OCI-LY1 (cell line): Measurements from ENCODE around the gene KDM4F.

Experiments
- H2AFZ ChIP-seq: fragments of 200-600 bp; sonication (generic), shearing (Covaris generic); 2 replicates; pipeline ENCODE4 v1.6.0; 2014; ENCODE audit warnings: antibody characterized with exemption, mild to moderate bottlenecking, low read length
- H3F3A ChIP-seq: fragments of 200-600 bp; sonication (generic), shearing (Covaris generic); 2 replicates; pipeline ENCODE4 v1.6.0; 2014; ENCODE audit warnings: mild to moderate bottlenecking, antibody characterized with exemption, low read length, moderate library complexity; ENCODE audit not compliant: insufficient read depth
- H3K27ac ChIP-seq: fragments of 200-600 bp; sonication (generic); 2 replicates; pipeline ENCODE4 v1.5.1; 2014; ENCODE audit warnings: low read length, mixed run types, mild to moderate bottlenecking, low read depth; ENCODE audit not compliant: poor library complexity, severe bottlenecking
- H3K27me3 ChIP-seq: fragments of 200-600 bp; sonication (generic); 2 replicates; pipeline ENCODE4 v1.6.0; 2014; ENCODE audit warnings: antibody characterized with exemption, mild to moderate bottlenecking, low read length, moderate library complexity; ENCODE audit not compliant: insufficient read depth
- H3K36me3 ChIP-seq: fragments of 200-600 bp; sonication (generic); 2 replicates; pipeline ENCODE4 v1.6.1; 2014; ENCODE audit warnings: mild to moderate bottlenecking, antibody characterized with exemption, low read length, moderate library complexity, mixed read lengths; ENCODE audit not compliant: insufficient read depth
- H3K4me1 ChIP-seq: fragments of 200-600 bp; sonication (generic); 2 replicates; pipeline ENCODE4 v1.5.1; 2014; ENCODE audit warnings: mild to moderate bottlenecking, low read length, moderate library complexity; ENCODE audit not compliant: insufficient read depth, severe bottlenecking
- H3K4me2 ChIP-seq: fragments of 200-600 bp; sonication (generic), shearing (Covaris generic); 2 replicates; pipeline ENCODE4 v1.6.1; 2014; ENCODE audit warnings: low read length
- H3K4me3 ChIP-seq: fragments of 200-600 bp; sonication (generic); 2 replicates; pipeline ENCODE4 v1.5.1; 2014; ENCODE audit warnings: low read length, low read depth, mild to moderate bottlenecking, mixed read lengths; ENCODE audit not compliant: poor library complexity, severe bottlenecking
- H3K79me2 ChIP-seq: fragments of 200-600 bp; shearing (Covaris generic); 2 replicates; pipeline ENCODE4 v1.6.1; 2016; ENCODE audit warnings: mixed run types, low read length, mixed read lengths; ENCODE audit not compliant: insufficient read depth
- H3K9ac ChIP-seq: fragments of 200-600 bp; sonication (generic), shearing (Covaris generic); 2 replicates; pipeline ENCODE4 v1.6.1; 2014; ENCODE audit warnings: mild to moderate bottlenecking, low read length, mixed read lengths
- H3K9me2 ChIP-seq: fragments of 200-600 bp; sonication (generic), shearing (Covaris generic); 2 replicates; pipeline ENCODE4 v1.6.1; 2014; ENCODE audit warnings: low read depth, mild to moderate bottlenecking, low read length, mixed read lengths
- H3K9me3 ChIP-seq: fragments of 200-600 bp; shearing (Covaris generic); 2 replicates; pipeline ENCODE4 v1.6.1; 2014; ENCODE audit warnings: low read length, mixed read lengths
- H4K20me1 ChIP-seq: fragments of 200-600 bp; sonication (generic), shearing (Covaris generic); 2 replicates; pipeline ENCODE4 v1.6.0; 2016; ENCODE audit warnings: mild to moderate bottlenecking, low read length; ENCODE audit not compliant: insufficient read depth
- CTCF ChIP-seq: fragments of 200-600 bp; sonication (generic), shearing (Covaris generic); IDR thresholded peaks from 2 replicates; pipeline ENCODE4 v1.5.1; 2017; ENCODE audit warnings: mild to moderate bottlenecking, antibody characterized with exemption, low read length, moderate library complexity, mixed read lengths
- EZH2 ChIP-seq: fragments of 200-600 bp; sonication (generic), shearing (Covaris generic); IDR thresholded peaks from 2 replicates; pipeline ENCODE4 v1.8.0; 2017; ENCODE audit warnings: borderline replicate concordance, mixed run types, mild to moderate bottlenecking, antibody characterized with exemption, low read length, moderate library complexity, mixed read lengths

KDM4F gene

DNA sequence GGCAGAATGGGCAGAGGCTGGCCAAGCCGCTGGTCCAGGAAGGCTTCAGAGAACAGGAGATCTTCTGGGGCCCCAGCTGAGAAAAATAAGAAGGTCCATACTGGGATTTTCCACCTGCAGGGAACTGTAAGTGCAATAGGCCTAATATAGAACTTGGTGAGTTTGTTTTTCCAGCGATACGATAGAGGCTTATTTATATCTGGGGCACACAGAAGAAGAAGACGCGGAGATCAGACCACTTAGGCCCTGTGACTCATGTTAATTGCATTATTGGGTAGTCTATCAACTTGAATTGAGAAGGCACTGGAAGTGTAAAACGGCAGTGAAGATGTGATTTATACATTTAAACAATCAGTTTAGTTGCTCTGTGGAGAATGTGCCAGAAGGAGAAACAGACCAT is 9.8 kb downstream of the KDM4F start:
- Histone ChIP-seq H3K9ac (no peak overlapping the region), H3K27ac (no peak overlapping the region), H3K9me2 (no peaks in the 10 kb centered on the region), H3K9me3 (no peaks in the 10 kb centered on the region), H2AFZ (no peak overlapping the region), H3K4me1 (no peaks in the 10 kb centered on the region), H3F3A (no peaks in the 10 kb centered on the region), H3K27me3 (no peaks in the 10 kb centered on the region), H3K4me3 (no peak overlapping the region), H3K36me3 (no peaks in the 10 kb centered on the region), H3K79me2 (no peaks in the 10 kb centered on the region), H4K20me1 (no peaks in the 10 kb centered on the region), H3K4me2 (no peak overlapping the region)
- no peak for TF ChIP-seq CTCF
- no peak for TF ChIP-seq EZH2

DNA sequence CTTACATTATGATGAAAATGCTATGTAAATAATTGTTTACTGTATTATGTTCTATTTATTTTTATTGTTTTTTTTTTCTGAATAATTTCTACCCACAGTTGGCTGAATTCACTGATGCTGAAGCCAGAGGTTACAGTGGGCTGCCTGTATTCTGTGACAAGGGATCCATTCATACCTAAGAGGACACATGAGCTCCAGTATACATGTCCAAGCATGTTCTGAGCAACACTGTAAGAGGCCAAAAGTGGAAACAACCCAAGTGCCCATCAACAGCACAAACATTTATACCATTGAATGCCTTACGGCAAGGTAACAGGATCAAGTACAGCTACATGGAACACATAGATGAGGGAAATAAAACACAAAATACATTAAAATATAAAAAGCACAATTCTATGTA is 16.1 kb downstream of the KDM4F start:
- no peak overlapping the region for H3K4me2 ChIP-seq
- no peaks in the 10 kb centered on the region for H3K79me2 ChIP-seq
- no peak for TF ChIP-seq CTCF
- no peak for TF ChIP-seq EZH2
- no peak overlapping the region for H2AFZ ChIP-seq
- no peak overlapping the region for H3K4me3 ChIP-seq
- peaks cover 17% of the 10 kb centered on the region for H3K4me1 ChIP-seq
- H3K9me3 ChIP-seq: no peaks in the 10 kb centered on the region
- H3K9me2 ChIP-seq: no peaks in the 10 kb centered on the region
- no peaks in the 10 kb centered on the region for H4K20me1 ChIP-seq
- H3K27me3 ChIP-seq: no peaks in the 10 kb centered on the region
- no peak overlapping the region for H3K27ac ChIP-seq
- no peak overlapping the region for H3K9ac ChIP-seq
- no peaks in the 10 kb centered on the region for H3K36me3 ChIP-seq
- H3F3A ChIP-seq: no peaks in the 10 kb centered on the region

- Histone ChIP-seq H3K9me3 (no peaks in the 10 kb centered on the region), H3K9ac (peak within 1 kb of the TSS; percentile 59), H3K27ac (peak within 1 kb of the TSS; percentile 49), H3K36me3 (no peaks in the 10 kb centered on the region), H3K4me1 (peaks cover 17% of the 10 kb centered on the region), H3F3A (no peaks in the 10 kb centered on the region), H3K9me2 (no peaks in the 10 kb centered on the region), H3K4me3 (peak within 1 kb of the TSS; percentile 71), H4K20me1 (no peaks in the 10 kb centered on the region), H3K27me3 (no peaks in the 10 kb centered on the region), H3K4me2 (peak within 1 kb of the TSS; percentile 79), H3K79me2 (no peaks in the 10 kb centered on the region), H2AFZ (peak within 1 kb of the TSS; percentile 89; the same call in 1 of the 2 replicates)
- TF ChIP-seq EZH2 (no peak), CTCF (no peak)
Observed at GRCh38 chr11:95066716-95067038, 17.5 kb downstream of the KDM4F start, which contains the start of gene SRSF8. TSS of gene SRSF8 (plus strand) at chr11:95066919. CDS start at chr11:95067227, 308 bp downstream.
